Measurements from ENCODE around the gene LIN52. TPM values are rescaled to one million over a fixed set of nuclear protein-coding genes. Genes with fewer than 3 reads are reported as not detected.

LIN52 gene
- total and polyA plus RNA-seq, 9 of the 15 experiments (the other 6 are each of a cell fraction or from before 2014, with no cell fraction given), result 4.6 to 11.8 (median 9.2) TPM

DNA sequence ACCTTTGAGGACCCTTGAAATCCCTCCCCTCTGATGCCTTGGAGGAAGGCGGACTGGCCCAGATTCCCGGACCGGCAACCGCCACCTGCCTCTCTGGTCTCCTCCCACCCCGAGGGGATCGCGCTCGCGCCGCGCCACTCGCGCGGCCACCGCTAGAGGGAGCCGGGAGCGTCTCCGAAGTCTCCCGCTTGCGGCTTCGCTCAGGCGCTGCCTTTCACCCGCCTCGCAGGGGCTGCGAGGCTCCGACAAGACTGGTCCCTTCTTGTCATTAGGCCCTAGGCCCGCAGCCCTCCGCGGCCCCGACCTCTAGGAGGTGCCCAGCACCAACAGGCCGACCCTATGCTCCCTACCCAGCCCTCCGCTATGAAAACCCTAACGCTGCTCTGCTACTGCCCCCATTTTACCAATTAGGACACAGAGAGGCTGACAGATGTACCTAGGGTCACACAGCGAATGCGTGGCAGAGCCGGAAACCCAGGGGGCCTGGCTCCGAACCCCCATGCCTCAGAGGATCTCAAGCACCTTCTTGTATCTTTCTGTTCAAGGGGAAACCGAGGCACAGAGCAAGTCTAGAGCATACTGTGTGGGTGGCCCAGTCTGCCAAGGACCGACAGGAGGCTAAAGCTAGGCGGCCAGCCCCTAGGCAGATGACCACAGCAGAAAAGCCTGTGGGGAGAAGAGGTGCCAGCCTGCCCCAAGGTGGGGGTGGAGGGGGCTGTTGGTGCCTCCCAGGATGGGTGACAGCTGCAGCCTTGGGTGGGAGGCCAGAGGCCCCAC lies 133.1 kb downstream of the LIN52 start:
- CTCF ChIA-PET (ENCODE audit: low intra/inter-chr PET ratio), result interaction anchor here (0.6 to 0.9 kb wide), 2 partner anchors 33 kb away, joined by 3 to 4 read pairs; no protein-coding TSS in a partner anchor
- in situ Hi-C loops (cut with MboI) (no loop called here), intact Hi-C loops (cut with micrococcal nuclease) (loop anchor here (2.0 to 10.0 kb wide), 2 partner anchors 33 to 103 kb away; no protein-coding TSS in a partner anchor)
- Histone ChIP-seq H2AFZ (ENCODE audit: low read depth, low read length) (peak overlapping the region; percentile 53; the same call in 1 of the 2 replicates), H3K9me3 (replicated peaks; ENCODE audit: control insufficient read depth, insufficient read depth, low read depth, low read length) (no peaks in the 10 kb centered on the region), H3K4me2 (ENCODE audit: insufficient read depth, low read length) (peak overlapping the region; percentile 61), H3K4me1 (replicated peaks in 1 of 2; ENCODE audit: control insufficient read depth in 2 of 2, insufficient read depth in 2 of 2, low read length in 2 of 2) (peaks cover 0 to 14% of the 10 kb centered on the region in 2 experiments; a peak in 3 of 5 replicates), H3K36me3 (ENCODE audit: control insufficient read depth, insufficient read depth, low read length) (no peaks in the 10 kb centered on the region), H3K9ac (ENCODE audit: insufficient read depth in 1 of 2, low read depth in 2 of 2, low read length in 2 of 2) (peak overlapping the region in 1 of 2 experiments; percentile 71; a peak in 2 of 4 replicates), H4K20me1 (replicated peaks; ENCODE audit: control insufficient read depth, insufficient read depth, low read length) (peaks cover 6% of the 10 kb centered on the region), H3K79me2 (ENCODE audit: control insufficient read depth, insufficient read depth, low read length) (no peaks in the 10 kb centered on the region), H3K4me3 (peak overlapping the region; percentile 10; the same call in 1 of the 2 replicates), H3K27ac (ENCODE audit: extremely low read depth, low read depth, low read length) (no peak overlapping the region), H3K9me1 (ENCODE audit: control insufficient read depth, insufficient read depth, low read length) (no peaks in the 10 kb centered on the region), H3K27me3 (ENCODE audit: control insufficient read depth in 2 of 2, insufficient read depth in 2 of 2, low read length in 2 of 2) (peaks cover 2 to 43% of the 10 kb centered on the region in 2 experiments; a peak in 2 of 5 replicates)
- FAIRE-seq, result peak; percentile 62
- 6% methylated on average over 10 of the region's 40 CpGs for WGBS (ENCODE audit: insufficient coverage, low coverage, missing lambda C conversion rate)
- POLR2A ChIA-PET, result no interaction called here
- peak; percentile 99 for ATAC-seq
- DNase-seq (ENCODE audit: extremely low read depth in 1 of 4, low spot score in 3 of 4), result peak; percentile 78 to 84 (median 80)
- BruUV-seq (replicated peaks), result no TSS peak
- TF ChIP-seq JUND (IDR thresholded peaks at IDR 0.05; ENCODE audit: borderline replicate concordance, low read depth, low read length), result no peak
- TF ChIP-seq JUND (tag; IDR thresholded peaks at IDR 0.05; ENCODE audit: borderline replicate concordance, low read depth, low read length), result no peak
- no peak for TF ChIP-seq BRF1 (IDR thresholded peaks at IDR 0.05; ENCODE audit: borderline replicate concordance, extremely low read depth, insufficient read length)
- no peak for TF ChIP-seq ADNP (tag; IDR thresholded peaks at IDR 0.05)
- no peak for TF ChIP-seq POLR2G (IDR thresholded peaks at IDR 0.05; ENCODE audit: low read depth, low read length)
- no peak for TF ChIP-seq HNRNPUL1 (IDR thresholded peaks at IDR 0.05; ENCODE audit: low read length)
- no peak for TF ChIP-seq SMAD1 (IDR thresholded peaks at IDR 0.05; ENCODE audit: low read depth, low read length, partially characterized antibody)
- TF ChIP-seq XRCC4 (IDR thresholded peaks at IDR 0.05; ENCODE audit: extremely low read depth, insufficient read depth, insufficient read length), result no peak
- TF ChIP-seq KDM1A (IDR thresholded peaks at IDR 0.05), result 0 out of 4 replicates have a peak, but pooled peaks of 1 of the 2 experiments have one; percentile 42
- TF ChIP-seq GTF2A2 (tag; IDR thresholded peaks at IDR 0.05), result no peak
- no peak for TF ChIP-seq ZNF140 (CRISPR knock-in tag; IDR thresholded peaks at IDR 0.05)
- no peak for TF ChIP-seq PRMT5 (CRISPR knock-in tag; IDR thresholded peaks at IDR 0.05)
- TF ChIP-seq PURB (CRISPR knock-in tag; IDR thresholded peaks at IDR 0.05; ENCODE audit: low read depth), result no peak
- TF ChIP-seq, protein P1, sequence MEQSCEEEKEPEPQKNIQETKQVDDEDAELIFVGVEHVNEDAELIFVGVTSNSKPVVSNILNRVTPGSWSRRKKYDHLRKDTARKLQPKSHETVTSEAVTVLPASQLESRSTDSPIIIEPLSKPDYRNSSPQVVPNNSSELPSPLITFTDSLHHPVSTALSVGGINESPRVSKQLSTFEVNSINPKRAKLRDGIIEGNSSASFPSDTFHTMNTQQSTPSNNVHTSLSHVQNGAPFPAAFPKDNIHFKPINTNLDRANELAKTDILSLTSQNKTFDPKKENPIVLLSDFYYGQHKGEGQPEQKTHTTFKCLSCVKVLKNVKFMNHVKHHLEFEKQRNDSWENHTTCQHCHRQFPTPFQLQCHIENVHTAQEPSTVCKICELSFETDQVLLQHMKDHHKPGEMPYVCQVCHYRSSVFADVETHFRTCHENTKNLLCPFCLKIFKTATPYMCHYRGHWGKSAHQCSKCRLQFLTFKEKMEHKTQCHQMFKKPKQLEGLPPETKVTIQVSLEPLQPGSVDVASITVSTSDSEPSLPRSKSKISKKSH (CRISPR knock-in tag; IDR thresholded peaks at IDR 0.05), result no peak
- TF ChIP-seq, protein P2, sequence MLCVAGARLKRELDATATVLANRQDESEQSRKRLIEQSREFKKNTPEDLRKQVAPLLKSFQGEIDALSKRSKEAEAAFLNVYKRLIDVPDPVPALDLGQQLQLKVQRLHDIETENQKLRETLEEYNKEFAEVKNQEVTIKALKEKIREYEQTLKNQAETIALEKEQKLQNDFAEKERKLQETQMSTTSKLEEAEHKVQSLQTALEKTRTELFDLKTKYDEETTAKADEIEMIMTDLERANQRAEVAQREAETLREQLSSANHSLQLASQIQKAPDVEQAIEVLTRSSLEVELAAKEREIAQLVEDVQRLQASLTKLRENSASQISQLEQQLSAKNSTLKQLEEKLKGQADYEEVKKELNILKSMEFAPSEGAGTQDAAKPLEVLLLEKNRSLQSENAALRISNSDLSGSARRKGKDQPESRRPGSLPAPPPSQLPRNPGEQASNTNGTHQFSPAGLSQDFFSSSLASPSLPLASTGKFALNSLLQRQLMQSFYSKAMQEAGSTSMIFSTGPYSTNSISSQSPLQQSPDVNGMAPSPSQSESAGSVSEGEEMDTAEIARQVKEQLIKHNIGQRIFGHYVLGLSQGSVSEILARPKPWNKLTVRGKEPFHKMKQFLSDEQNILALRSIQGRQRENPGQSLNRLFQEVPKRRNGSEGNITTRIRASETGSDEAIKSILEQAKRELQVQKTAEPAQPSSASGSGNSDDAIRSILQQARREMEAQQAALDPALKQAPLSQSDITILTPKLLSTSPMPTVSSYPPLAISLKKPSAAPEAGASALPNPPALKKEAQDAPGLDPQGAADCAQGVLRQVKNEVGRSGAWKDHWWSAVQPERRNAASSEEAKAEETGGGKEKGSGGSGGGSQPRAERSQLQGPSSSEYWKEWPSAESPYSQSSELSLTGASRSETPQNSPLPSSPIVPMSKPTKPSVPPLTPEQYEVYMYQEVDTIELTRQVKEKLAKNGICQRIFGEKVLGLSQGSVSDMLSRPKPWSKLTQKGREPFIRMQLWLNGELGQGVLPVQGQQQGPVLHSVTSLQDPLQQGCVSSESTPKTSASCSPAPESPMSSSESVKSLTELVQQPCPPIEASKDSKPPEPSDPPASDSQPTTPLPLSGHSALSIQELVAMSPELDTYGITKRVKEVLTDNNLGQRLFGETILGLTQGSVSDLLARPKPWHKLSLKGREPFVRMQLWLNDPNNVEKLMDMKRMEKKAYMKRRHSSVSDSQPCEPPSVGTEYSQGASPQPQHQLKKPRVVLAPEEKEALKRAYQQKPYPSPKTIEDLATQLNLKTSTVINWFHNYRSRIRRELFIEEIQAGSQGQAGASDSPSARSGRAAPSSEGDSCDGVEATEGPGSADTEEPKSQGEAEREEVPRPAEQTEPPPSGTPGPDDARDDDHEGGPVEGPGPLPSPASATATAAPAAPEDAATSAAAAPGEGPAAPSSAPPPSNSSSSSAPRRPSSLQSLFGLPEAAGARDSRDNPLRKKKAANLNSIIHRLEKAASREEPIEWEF (CRISPR knock-in tag; IDR thresholded peaks at IDR 0.05), result no peak
